Central memory CD4-positive, alpha-beta T cell (primary cell): ENCODE results near the gene VPS35L.
"Not testable (repeated sequence)": the region's sequence is repeated elsewhere in the genome, so short reads cannot be mapped to it uniquely, and the experiment has no call there.

Source experiments
- DNase-seq: peaks from one replicate; pipeline ENCODE4 v3.0.0; 2022

Gene VPS35L

DNA sequence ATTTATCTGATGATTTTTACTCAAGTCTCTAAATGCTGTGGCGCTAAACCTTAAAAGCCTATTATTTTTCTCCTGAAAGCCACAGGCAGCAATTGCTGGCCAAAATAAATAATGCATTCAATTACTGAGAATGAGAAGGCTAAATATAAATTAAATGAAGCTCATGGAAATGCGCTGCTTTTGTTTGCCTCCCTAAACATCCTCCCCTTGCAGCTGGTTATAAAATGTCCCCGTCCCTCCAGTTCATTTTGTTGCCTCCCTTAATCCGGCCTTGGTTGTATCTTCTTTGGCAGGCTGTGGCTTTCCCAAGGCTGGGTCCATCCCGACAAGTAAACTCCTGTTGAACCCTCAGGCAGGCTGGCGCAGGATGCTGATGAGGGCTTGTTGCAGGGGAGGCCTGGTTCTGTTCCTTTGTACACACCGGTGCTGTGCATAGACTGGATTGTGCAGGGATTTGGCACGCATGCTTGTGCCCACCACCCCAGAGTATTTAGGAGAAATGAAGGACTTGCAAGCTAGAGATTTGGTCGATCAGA lies 99.8 kb downstream of the VPS35L start:
- DNase-seq, result no peak

DNA sequence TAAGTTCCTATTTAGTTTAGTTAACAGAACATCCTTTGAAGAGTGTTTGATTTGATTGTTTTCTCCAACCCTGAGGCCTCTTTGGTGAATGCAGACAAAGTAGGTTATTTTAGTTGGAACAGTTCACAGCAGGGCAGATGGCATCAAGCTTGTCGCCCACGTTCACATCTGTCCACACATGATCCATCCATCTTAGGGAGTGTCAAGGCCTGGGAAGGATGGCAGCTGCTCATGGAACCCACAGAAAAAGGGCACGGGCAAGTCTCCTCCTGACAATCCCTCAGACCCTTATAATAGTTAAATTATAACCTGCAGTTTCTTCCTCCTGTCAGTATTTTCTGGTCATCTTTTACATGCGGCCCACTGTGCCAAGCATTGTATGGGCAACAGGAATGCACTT lies 102.3 kb downstream of the VPS35L start:
- DNase-seq, result no peak

GRCh38 chr16:19659554-19659953 lies 104.1 kb downstream of the VPS35L start:
- DNase-seq, result no peak

GRCh38 chr16:19660432-19660831 lies 104.9 kb downstream of the VPS35L start:
- no peak for DNase-seq

- DNase-seq, result no peak
Observed at GRCh38 chr16:19662351-19662750, 106.8 kb downstream of the VPS35L start.

DNA sequence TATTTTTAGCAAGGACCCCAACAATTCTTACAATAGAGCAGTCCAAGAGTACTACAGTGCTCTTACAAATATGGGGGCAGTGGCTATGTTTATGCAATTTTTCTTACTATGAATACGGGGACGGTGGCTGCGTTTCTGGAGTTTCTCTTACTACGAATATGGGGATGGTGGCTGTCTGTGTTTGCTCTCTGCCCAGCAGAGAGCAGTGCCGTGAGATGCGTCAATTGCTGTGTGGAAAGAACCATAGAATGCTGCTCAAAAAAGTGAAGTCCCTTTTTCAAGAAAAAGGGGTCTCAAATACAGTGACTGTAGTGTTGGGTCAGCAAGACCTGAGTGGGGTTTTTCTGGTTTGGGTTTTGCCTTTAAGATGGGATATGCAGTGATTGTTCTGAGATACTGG lies 108.7 kb downstream of the VPS35L start:
- no peak for DNase-seq

GRCh38 chr16:19665313-19665712 lies 109.8 kb downstream of the VPS35L start:
- DNase-seq, result not testable (repeated sequence)

- no peak for DNase-seq
Observed at GRCh38 chr16:19666477-19666876, 111.0 kb downstream of the VPS35L start.

- DNase-seq, result no peak
Observed at GRCh38 chr16:19672378-19672777, 116.9 kb downstream of the VPS35L start.

- DNase-seq, result no peak
Observed at GRCh38 chr16:19674485-19674884, 119.0 kb downstream of the VPS35L start.

- no peak for DNase-seq
Observed at GRCh38 chr16:19677402-19677801, 121.9 kb downstream of the VPS35L start.

GRCh38 chr16:19678804-19679203 lies 123.3 kb downstream of the VPS35L start:
- DNase-seq, result no peak

- not testable (repeated sequence) for DNase-seq
Observed at GRCh38 chr16:19679281-19679680, 123.8 kb downstream of the VPS35L start.

- no peak for DNase-seq
Observed at GRCh38 chr16:19680881-19681340, 125.4 kb downstream of the VPS35L start.

GRCh38 chr16:19681637-19682036 lies 126.1 kb downstream of the VPS35L start:
- DNase-seq, result no peak

DNA sequence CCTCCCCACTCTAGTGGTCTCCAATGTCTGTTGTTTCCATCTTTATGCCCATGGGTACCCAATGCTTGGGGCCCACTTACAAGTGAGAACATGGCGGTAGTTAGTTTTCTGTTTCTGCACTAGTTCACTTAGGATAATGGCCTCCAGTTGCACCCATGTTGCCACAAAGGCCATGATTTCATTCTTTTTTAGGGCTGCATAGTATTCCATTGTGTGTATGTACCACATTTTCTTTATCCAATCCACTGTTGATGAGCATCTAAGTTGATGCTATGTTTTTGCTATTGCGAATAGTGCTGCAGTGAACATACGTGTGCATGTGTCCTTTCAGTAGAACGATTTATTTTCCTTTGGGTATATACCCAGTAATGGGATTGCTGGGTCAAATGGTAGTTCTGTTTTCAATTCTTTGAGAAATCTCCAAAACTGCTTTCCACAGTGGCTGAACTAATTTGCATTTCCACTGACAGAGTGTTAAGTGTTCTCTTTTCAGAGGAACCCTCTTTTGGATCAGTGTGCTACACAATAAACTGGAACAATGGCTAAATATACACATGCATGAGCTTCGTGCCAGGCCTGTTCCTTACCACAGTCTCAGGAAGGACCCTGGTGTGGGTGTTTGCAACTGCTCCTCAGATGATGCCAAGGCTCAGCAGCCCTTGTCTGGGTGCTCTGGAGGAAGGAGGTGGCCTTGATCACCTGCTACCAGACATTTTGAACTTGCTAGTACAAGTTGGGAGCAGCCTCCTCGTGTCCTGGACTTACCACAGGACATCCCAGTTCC lies 128.1 kb downstream of the VPS35L start:
- no peak for DNase-seq

- no peak for DNase-seq
Observed at GRCh38 chr16:19685176-19685575, 129.7 kb downstream of the VPS35L start.

DNA sequence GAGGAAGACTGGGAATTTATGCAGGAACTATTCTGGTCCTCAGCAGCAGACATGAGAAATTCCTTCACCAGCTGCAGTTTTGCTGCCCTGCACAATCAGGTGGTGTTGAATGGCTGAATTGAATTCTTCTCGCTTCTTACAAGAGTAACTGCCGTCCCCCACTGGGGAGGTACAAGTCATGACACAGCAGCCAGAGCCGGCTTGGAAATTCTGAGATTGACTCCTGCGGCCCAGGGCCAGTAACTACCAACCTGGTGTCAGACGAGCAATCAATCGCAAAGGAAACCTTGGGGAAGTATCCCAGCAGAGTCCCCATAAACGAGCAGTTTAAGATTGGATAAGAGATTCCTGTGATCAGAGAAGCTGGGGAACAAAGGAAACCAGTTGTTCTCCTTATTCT lies 131.8 kb downstream of the VPS35L start:
- no peak for DNase-seq

DNA sequence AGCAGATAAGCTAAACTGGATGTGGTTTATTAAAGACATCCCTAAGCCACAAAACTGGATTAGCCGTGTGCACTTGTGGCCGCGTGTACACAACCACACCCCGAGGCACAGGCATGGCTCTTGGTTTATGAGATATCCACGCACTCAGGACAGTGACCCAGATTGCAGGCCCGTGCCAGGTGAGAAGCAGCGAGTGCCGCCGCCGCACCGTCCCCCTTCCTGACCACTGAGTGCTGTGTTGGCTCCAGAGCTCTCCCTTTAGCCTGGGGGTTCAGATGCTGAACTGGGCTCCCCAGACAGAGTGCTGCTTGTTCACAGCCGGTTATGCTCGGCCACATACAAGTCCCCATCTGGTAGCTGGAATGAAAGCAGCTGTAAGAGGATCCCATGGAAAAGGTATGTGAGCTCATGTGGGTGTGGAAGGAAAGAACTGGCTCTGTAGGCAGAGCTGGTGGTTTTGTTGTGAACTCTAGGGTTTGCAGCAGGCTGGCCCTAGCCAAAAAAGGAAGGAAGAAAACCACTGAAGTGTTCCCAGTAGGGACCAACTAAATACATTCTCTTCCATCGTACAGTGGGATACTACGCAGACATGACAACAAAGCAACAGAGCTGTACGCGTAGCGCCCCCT lies 133.0 kb downstream of the VPS35L start:
- DNase-seq, result no peak

DNA sequence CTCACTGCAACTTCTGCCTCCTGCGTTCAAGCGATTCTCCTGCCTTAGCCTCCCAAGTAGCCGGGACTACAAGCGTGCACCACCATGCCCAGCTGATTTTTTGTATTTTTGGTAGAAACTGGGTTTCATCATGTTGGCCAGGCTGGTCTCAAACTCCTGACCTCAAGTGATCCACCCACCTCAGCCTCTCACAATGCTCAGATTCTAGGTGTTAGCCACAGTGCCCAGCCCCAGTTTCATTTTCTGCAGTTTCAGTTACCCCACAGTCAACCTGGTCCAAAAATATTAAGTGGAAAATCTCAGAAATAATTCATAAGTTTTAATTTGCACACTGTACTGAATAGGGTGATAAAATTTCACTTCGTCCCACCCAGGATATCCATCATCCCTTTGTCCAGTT lies 133.8 kb downstream of the VPS35L start:
- no peak for DNase-seq

- DNase-seq, result no peak
Observed at GRCh38 chr16:19690196-19690595, 134.7 kb downstream of the VPS35L start.

DNA sequence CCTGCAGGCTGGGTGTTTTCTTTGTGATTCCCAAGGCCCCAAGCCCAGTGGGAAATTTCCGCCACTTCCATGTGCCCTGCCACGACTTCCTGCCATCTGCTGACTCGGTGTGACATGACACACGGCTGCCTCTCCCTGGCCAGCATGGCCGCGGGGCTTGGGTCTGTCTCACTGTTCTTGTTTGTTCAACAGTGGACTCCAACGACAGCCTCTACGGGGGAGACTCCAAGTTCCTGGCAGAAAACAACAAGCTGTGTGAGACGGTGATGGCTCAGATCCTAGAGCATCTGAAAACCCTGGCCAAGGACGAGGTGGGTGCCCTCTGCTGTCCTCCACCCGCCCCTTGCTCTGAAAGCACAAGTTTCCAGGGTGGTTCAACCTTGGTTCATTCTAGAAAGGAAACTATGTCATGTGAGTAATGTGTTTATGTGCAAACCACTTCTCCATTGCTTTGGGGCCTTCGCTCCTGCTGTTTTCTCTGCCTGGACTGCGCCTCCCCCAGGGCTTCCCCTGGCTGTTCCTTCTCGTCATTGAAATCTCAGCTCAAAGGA lies 135.7 kb downstream of the VPS35L start:
- DNase-seq, result no peak

DNA sequence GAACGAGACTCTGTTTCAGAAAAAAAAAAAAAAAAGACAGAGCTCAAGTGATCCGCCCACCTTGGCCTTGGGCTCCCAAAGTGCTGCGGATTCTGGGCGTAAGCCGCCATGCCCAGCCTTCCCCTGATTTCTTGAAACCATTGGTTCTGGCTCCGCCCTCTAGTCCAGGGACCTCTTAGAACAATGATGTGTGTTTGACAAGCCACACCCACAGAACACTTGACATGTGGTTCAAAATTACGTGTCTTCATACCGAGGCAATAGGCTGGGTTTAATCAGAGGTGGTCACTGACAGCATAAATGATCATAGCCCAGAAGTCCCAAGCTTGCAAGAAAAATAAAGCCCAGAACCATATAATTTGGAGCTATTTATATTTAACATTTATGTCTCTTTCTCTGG lies 139.5 kb downstream of the VPS35L start:
- no peak for DNase-seq

DNA sequence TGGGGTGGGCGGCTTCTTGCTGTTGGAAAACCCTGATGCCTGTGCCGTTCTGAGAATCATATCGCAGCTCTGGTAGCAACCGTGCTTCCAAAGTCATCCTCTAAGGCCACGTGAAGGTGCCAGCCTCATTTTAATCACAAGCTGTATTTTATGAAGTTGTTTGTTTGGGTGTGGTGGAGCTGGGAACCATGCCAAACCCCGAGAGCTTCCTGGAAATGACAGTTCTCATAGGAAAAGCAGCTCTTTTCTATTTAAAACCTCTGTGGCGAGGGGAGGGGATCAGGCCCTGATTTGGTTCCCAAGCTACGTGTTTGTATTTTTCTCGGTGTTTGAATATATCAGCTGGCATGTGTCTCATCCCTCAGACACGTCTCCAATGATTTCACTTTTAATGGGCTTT lies 140.8 kb downstream of the VPS35L start:
- DNase-seq, result peak; percentile 67
